GM13977 (cell line): ENCODE measurements around the gene KIAA0040.

Source experiments
- DNase-seq: peaks from one replicate; pipeline ENCODE4 v3.0.0; 2012; ENCODE audit warnings: low spot score
- CTCF ChIP-seq: IDR thresholded peaks from 2 replicates; pipeline ENCODE4 v1.5.1; 2012; ENCODE audit warnings: mild to moderate bottlenecking, control low read depth; ENCODE audit not compliant: insufficient read depth; ENCODE audit errors: extremely low read depth, missing control alignments
- in situ Hi-C: fragments of 300-500 bp; cut with MboI; formaldehyde crosslinking; loops from one replicate; pipeline ENCODE4 v1.12.0; 2022; ENCODE audit warnings: low sequenced_read_pairs, low pct_unique_long_range_greater_than_20kb, mixed read lengths, inconsistent platforms; ENCODE audit not compliant: unreplicated experiment

KIAA0040 gene

GRCh38 chr1:175158170-175158591, 34.4 kb downstream of the KIAA0040 start:
- TF ChIP-seq CTCF = no peak
- DNase-seq = no peak
- in situ Hi-C loops = loop anchor here (25.0 kb wide), 2 partner anchors 604 to 904 kb away; no protein-coding TSS in a partner anchor

- in situ Hi-C loops = loop anchor here (25.0 kb wide), 2 partner anchors 605 to 905 kb away; no protein-coding TSS in a partner anchor
- no peak for DNase-seq
- TF ChIP-seq CTCF = no peak
These were observed 35.4 kb downstream of the KIAA0040 start for GRCh38 chr1:175157200-175157599.

- in situ Hi-C loops = loop anchor here (25.0 kb wide), 2 partner anchors 606 to 906 kb away; no protein-coding TSS in a partner anchor
- no peak for TF ChIP-seq CTCF
- no peak for DNase-seq
These were observed 36.6 kb downstream of the KIAA0040 start for GRCh38 chr1:175155936-175156335.

GRCh38 chr1:175155473-175155856, 37.1 kb downstream of the KIAA0040 start:
- in situ Hi-C loops = loop anchor here (25.0 kb wide), 2 partner anchors 607 to 907 kb away; no protein-coding TSS in a partner anchor
- TF ChIP-seq CTCF = no peak
- DNase-seq = no peak

GRCh38 chr1:175154629-175155472, 37.7 kb downstream of the KIAA0040 start:
- DNase-seq = peak; percentile 70
- TF ChIP-seq CTCF = peak; percentile 92
- in situ Hi-C loops = loop anchor here (25.0 kb wide), 2 partner anchors 607 to 907 kb away; no protein-coding TSS in a partner anchor

GRCh38 chr1:175152006-175152652, 40.4 kb downstream of the KIAA0040 start:
- TF ChIP-seq CTCF = peak; percentile 88
- in situ Hi-C loops = loop anchor here (25.0 kb wide), 2 partner anchors 610 to 910 kb away; no protein-coding TSS in a partner anchor
- DNase-seq = peak; percentile 75
